ENCODE measurements around the gene TBX2. TPM values are rescaled to one million over a fixed set of nuclear protein-coding genes. Genes with fewer than 3 reads are reported as not detected.
A peak's percentile ranks its signal among the peaks of the same experiment; 100 is the strongest.

Gene TBX2
- polyA plus RNA-seq, 3 donors from 2014 or later, result not detected

- H3K9me3 Mint-ChIP-seq, result peaks cover 0 to 3% (median 0%) of the 10 kb centered on the region in 6 donors
- H3K4me3 Mint-ChIP-seq, result peak overlapping the region; percentile 50 to 80 (median 75)
- H3K4me1 Mint-ChIP-seq, result peaks cover 19 to 23% of the 10 kb centered on the region in 2 donors
- H3K27ac Mint-ChIP-seq, result peak overlapping the region in 1 of 6 donors; percentile 84
- no peaks in the 10 kb centered on the region for H3K36me3 Mint-ChIP-seq
- DNase-seq, result no peak
- peaks cover 11 to 20% (median 15%) of the 10 kb centered on the region in 3 donors for H3K27me3 Mint-ChIP-seq (ENCODE audit: low read depth in 3 of 3)
Measured at GRCh38 chr17:61412860-61413660, 13.4 kb downstream of the TBX2 start.

GRCh38 chr17:61413661-61414126 is 14.1 kb downstream of the TBX2 start:
- Mint-ChIP-seq H3K9me3 (peaks cover 0 to 3% (median 0%) of the 10 kb centered on the region in 6 donors), H3K27ac (no peak overlapping the region), H3K4me3 (peak overlapping the region; percentile 50 to 80 (median 75)), H3K4me1 (peaks cover 17 to 20% of the 10 kb centered on the region in 2 donors), H3K27me3 (ENCODE audit: low read depth in 3 of 3) (peaks cover 10 to 15% (median 10%) of the 10 kb centered on the region in 3 donors), H3K36me3 (no peaks in the 10 kb centered on the region)
- no peak for DNase-seq

- H3K36me3 Mint-ChIP-seq, result no peaks in the 10 kb centered on the region
- peaks cover 12 to 18% of the 10 kb centered on the region in 2 donors for H3K4me1 Mint-ChIP-seq
- H3K9me3 Mint-ChIP-seq, result peaks cover 0 to 3% (median 0%) of the 10 kb centered on the region in 6 donors
- H3K4me3 Mint-ChIP-seq, result no peak overlapping the region
- no peak overlapping the region for H3K27ac Mint-ChIP-seq
- DNase-seq, result no peak
- H3K27me3 Mint-ChIP-seq (ENCODE audit: low read depth in 3 of 3), result peaks cover 8 to 15% (median 11%) of the 10 kb centered on the region in 3 donors
Measured at GRCh38 chr17:61414141-61414935, 14.7 kb downstream of the TBX2 start.

- no peak overlapping the region for H3K4me3 Mint-ChIP-seq
- peaks cover 0 to 3% (median 0%) of the 10 kb centered on the region in 6 donors for H3K9me3 Mint-ChIP-seq
- H3K4me1 Mint-ChIP-seq, result peaks cover 9 to 16% of the 10 kb centered on the region in 2 donors
- H3K36me3 Mint-ChIP-seq, result no peaks in the 10 kb centered on the region
- DNase-seq, result no peak
- H3K27ac Mint-ChIP-seq, result no peak overlapping the region
- H3K27me3 Mint-ChIP-seq (ENCODE audit: low read depth in 3 of 3), result peaks cover 7 to 13% (median 9%) of the 10 kb centered on the region in 3 donors
Measured at GRCh38 chr17:61414936-61415251, 15.3 kb downstream of the TBX2 start.

- Mint-ChIP-seq H3K4me1 (peaks cover 2 to 11% of the 10 kb centered on the region in 2 donors), H3K36me3 (no peaks in the 10 kb centered on the region), H3K27ac (no peak overlapping the region), H3K9me3 (no peaks in the 10 kb centered on the region), H3K4me3 (peak overlapping the region in 1 of 5 donors; percentile 29), H3K27me3 (ENCODE audit: low read depth in 3 of 3) (peaks cover 5 to 7% (median 6%) of the 10 kb centered on the region in 3 donors)
- DNase-seq, result no peak
Measured at GRCh38 chr17:61415374-61416210, 15.9 kb downstream of the TBX2 start.

- peaks cover 5 to 7% (median 6%) of the 10 kb centered on the region in 3 donors for H3K27me3 Mint-ChIP-seq (ENCODE audit: low read depth in 3 of 3)
Measured at GRCh38 chr17:61416211-61416539, 16.5 kb downstream of the TBX2 start.

GRCh38 chr17:61416540-61417363 is 17.1 kb downstream of the TBX2 start:
- H3K4me3 Mint-ChIP-seq, result no peak overlapping the region
- peaks cover 3 to 8% (median 4%) of the 10 kb centered on the region in 3 donors for H3K27me3 Mint-ChIP-seq (ENCODE audit: low read depth in 3 of 3)
- DNase-seq, result peak; percentile 37 to 50 (median 47)
- peaks cover 0 to 10% of the 10 kb centered on the region in 2 donors for H3K4me1 Mint-ChIP-seq
- H3K9me3 Mint-ChIP-seq, result no peaks in the 10 kb centered on the region
- no peaks in the 10 kb centered on the region for H3K36me3 Mint-ChIP-seq
- H3K27ac Mint-ChIP-seq, result no peak overlapping the region

More at GRCh38 chr17:61416211-61416539, 16.5 kb downstream of the TBX2 start:
- Mint-ChIP-seq H3K27ac (no peak overlapping the region), H3K4me3 (no peak overlapping the region), H3K36me3 (no peaks in the 10 kb centered on the region), H3K9me3 (no peaks in the 10 kb centered on the region), H3K4me1 (peaks cover 0 to 10% of the 10 kb centered on the region in 2 donors)
- no peak for DNase-seq

- no peak for DNase-seq
- H3K4me1 Mint-ChIP-seq, result peaks cover 0 to 6% of the 10 kb centered on the region in 2 donors
- H3K4me3 Mint-ChIP-seq, result no peak overlapping the region
- H3K36me3 Mint-ChIP-seq, result no peaks in the 10 kb centered on the region
- peaks cover 3 to 11% (median 8%) of the 10 kb centered on the region in 3 donors for H3K27me3 Mint-ChIP-seq (ENCODE audit: low read depth in 3 of 3)
- H3K27ac Mint-ChIP-seq, result no peak overlapping the region
- peaks cover 0 to 2% (median 0%) of the 10 kb centered on the region in 6 donors for H3K9me3 Mint-ChIP-seq
Measured at GRCh38 chr17:61418449-61418848, 18.8 kb downstream of the TBX2 start.

- Mint-ChIP-seq H3K9me3 (peaks cover 0 to 2% (median 0%) of the 10 kb centered on the region in 6 donors), H3K27me3 (ENCODE audit: low read depth in 3 of 3) (peaks cover 3 to 15% (median 8%) of the 10 kb centered on the region in 3 donors), H3K4me3 (no peak overlapping the region), H3K27ac (no peak overlapping the region), H3K4me1 (peaks cover 0 to 6% of the 10 kb centered on the region in 2 donors), H3K36me3 (no peaks in the 10 kb centered on the region)
- no peak for DNase-seq
Measured at GRCh38 chr17:61419496-61420046, 19.9 kb downstream of the TBX2 start.

GRCh38 chr17:61420052-61420451 is 20.4 kb downstream of the TBX2 start:
- Mint-ChIP-seq H3K9me3 (peaks cover 0 to 2% (median 0%) of the 10 kb centered on the region in 6 donors), H3K27ac (no peak overlapping the region), H3K4me1 (peaks cover 0 to 6% of the 10 kb centered on the region in 2 donors), H3K36me3 (no peaks in the 10 kb centered on the region), H3K4me3 (no peak overlapping the region), H3K27me3 (ENCODE audit: low read depth in 3 of 3) (peaks cover 5 to 18% (median 8%) of the 10 kb centered on the region in 3 donors)
- DNase-seq, result no peak

- Mint-ChIP-seq H3K4me1 (peaks cover 0 to 6% of the 10 kb centered on the region in 2 donors), H3K36me3 (no peaks in the 10 kb centered on the region), H3K27ac (no peak overlapping the region), H3K27me3 (ENCODE audit: low read depth in 3 of 3) (peaks cover 6 to 22% (median 8%) of the 10 kb centered on the region in 3 donors), H3K9me3 (peaks cover 0 to 2% (median 0%) of the 10 kb centered on the region in 6 donors), H3K4me3 (no peak overlapping the region)
- DNase-seq, result no peak
Measured at GRCh38 chr17:61420745-61421398, 21.2 kb downstream of the TBX2 start.

GRCh38 chr17:61421460-61421859 is 21.8 kb downstream of the TBX2 start:
- no peaks in the 10 kb centered on the region for H3K36me3 Mint-ChIP-seq
- peaks cover 0 to 2% (median 0%) of the 10 kb centered on the region in 6 donors for H3K9me3 Mint-ChIP-seq
- H3K4me3 Mint-ChIP-seq, result no peak overlapping the region
- H3K27ac Mint-ChIP-seq, result no peak overlapping the region
- H3K27me3 Mint-ChIP-seq (ENCODE audit: low read depth in 3 of 3), result peaks cover 6 to 22% (median 8%) of the 10 kb centered on the region in 3 donors
- peaks cover 0 to 6% of the 10 kb centered on the region in 2 donors for H3K4me1 Mint-ChIP-seq
- DNase-seq, result no peak
